22Rv1 (cell line): ENCODE data around the gene MROH7.

Experiments
- H3K27ac ChIP-seq: fragments of 450-650 bp; 2 replicates; pipeline ENCODE4 v1.5.1; 2017
- ZFX ChIP-seq: fragments of 450-650 bp; IDR thresholded peaks from 2 replicates; pipeline ENCODE4 v1.6.1; 2017; ENCODE audit warnings: antibody characterized with exemption, borderline replicate concordance
- TF ChIP-seq, protein P1 (sequence below): fragments of 450-650 bp; IDR thresholded peaks from 2 replicates; pipeline ENCODE4 v1.5.1; 2017; ENCODE audit warnings: mild to moderate bottlenecking

Gene MROH7

GRCh38 chr1:54604572-54605370 lies 36.8 kb upstream of the MROH7 start:
- H3K27ac ChIP-seq, result no peak overlapping the region
- no peak for TF ChIP-seq ZFX
- TF ChIP-seq, protein P1, sequence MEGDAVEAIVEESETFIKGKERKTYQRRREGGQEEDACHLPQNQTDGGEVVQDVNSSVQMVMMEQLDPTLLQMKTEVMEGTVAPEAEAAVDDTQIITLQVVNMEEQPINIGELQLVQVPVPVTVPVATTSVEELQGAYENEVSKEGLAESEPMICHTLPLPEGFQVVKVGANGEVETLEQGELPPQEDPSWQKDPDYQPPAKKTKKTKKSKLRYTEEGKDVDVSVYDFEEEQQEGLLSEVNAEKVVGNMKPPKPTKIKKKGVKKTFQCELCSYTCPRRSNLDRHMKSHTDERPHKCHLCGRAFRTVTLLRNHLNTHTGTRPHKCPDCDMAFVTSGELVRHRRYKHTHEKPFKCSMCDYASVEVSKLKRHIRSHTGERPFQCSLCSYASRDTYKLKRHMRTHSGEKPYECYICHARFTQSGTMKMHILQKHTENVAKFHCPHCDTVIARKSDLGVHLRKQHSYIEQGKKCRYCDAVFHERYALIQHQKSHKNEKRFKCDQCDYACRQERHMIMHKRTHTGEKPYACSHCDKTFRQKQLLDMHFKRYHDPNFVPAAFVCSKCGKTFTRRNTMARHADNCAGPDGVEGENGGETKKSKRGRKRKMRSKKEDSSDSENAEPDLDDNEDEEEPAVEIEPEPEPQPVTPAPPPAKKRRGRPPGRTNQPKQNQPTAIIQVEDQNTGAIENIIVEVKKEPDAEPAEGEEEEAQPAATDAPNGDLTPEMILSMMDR, result no peak

GRCh38 chr1:54606096-54606989 lies 35.2 kb upstream of the MROH7 start:
- no peak overlapping the region for H3K27ac ChIP-seq
- TF ChIP-seq, protein P1, result no peak
- no peak for TF ChIP-seq ZFX

GRCh38 chr1:54606990-54607325 lies 34.6 kb upstream of the MROH7 start:
- no peak overlapping the region for H3K27ac ChIP-seq
- TF ChIP-seq, protein P1, result no peak
- no peak for TF ChIP-seq ZFX

DNA sequence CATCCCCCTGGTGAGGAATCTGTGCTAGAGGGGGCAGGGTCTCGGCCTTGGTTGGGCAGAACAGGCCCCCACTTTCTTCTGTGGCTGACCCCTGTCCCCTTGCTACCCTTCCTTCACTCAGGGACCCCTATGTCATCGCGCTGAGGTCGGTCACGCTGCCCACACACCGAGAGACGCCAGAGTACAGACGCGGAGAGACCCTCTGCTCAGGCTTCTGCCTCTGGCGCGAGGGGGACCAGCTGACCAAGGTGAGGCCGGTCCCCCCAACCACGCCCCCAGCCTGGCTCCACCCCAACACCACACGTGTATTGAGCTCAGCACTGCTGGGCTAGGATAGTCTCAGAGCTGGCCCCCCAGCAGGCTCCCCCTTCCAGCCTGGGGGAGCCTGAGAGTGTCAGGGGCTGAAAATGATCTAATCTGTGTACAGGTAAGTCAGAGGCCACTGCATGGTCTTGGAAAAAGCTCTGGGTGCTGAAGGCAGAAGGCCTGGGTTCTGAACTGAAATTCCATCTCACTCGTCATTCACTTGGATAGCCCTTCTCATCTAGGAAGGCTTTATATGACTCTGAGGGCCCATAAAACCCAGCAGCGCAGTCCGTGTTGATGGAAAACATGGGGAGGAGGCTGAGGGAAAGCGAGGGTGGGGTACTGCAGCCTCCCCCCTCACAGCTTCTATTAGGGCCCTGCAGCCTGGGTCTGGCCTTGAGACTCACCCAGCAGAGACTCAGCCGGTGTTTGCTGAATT lies 33.6 kb upstream of the MROH7 start:
- H3K27ac ChIP-seq, result no peak overlapping the region
- TF ChIP-seq ZFX, result no peak
- TF ChIP-seq, protein P1, result no peak

GRCh38 chr1:54608566-54609230 lies 32.9 kb upstream of the MROH7 start:
- H3K27ac ChIP-seq, result no peak overlapping the region
- TF ChIP-seq ZFX, result no peak
- TF ChIP-seq, protein P1, result no peak

- TF ChIP-seq, protein P1, result no peak
- no peak for TF ChIP-seq ZFX
- H3K27ac ChIP-seq, result no peak overlapping the region
Observed at GRCh38 chr1:54609301-54609921, 32.2 kb upstream of the MROH7 start.
